COR-L47 (cell line): ENCODE results near the gene ERCC3.

ENCODE experiments used
- DNase-seq: peaks from one replicate; lab custom pipeline; 2025; lab: John Stamatoyannopoulos, UW

ERCC3 gene

GRCh38 chr2:127293748-127294562, at the start of gene ERCC3:
TSS of gene ERCC3 (minus strand) at chr2:127294144. CDS start at chr2:127294081, 63 bp downstream.
- peak; percentile 78 for DNase-seq

GRCh38 chr2:127343277-127343676, 49.3 kb upstream of the ERCC3 start:
- DNase-seq, result no peak

GRCh38 chr2:127342101-127342500, 48.2 kb upstream of the ERCC3 start:
- no peak for DNase-seq

- no peak for DNase-seq
Observed at GRCh38 chr2:127332335-127332734, 38.4 kb upstream of the ERCC3 start.

- DNase-seq, result no peak
Observed at GRCh38 chr2:127330753-127331152, 36.8 kb upstream of the ERCC3 start.

- no peak for DNase-seq
Observed at GRCh38 chr2:127326289-127326945, 32.5 kb upstream of the ERCC3 start.

- peak; percentile 14 for DNase-seq
Observed at GRCh38 chr2:127324635-127325034, 30.7 kb upstream of the ERCC3 start.

- DNase-seq, result no peak
Observed at GRCh38 chr2:127321303-127321702, 27.4 kb upstream of the ERCC3 start.

GRCh38 chr2:127320586-127321275, 26.8 kb upstream of the ERCC3 start:
- no peak for DNase-seq

GRCh38 chr2:127320067-127320466, 26.1 kb upstream of the ERCC3 start:
- no peak for DNase-seq

- no peak for DNase-seq
Observed at GRCh38 chr2:127314193-127314988, 20.4 kb upstream of the ERCC3 start.

- no peak for DNase-seq
Observed at GRCh38 chr2:127313406-127313805, 19.5 kb upstream of the ERCC3 start.

- DNase-seq, result no peak
Observed at GRCh38 chr2:127310980-127311379, 17.0 kb upstream of the ERCC3 start.

- DNase-seq, result no peak
Observed at GRCh38 chr2:127309468-127309867, 15.5 kb upstream of the ERCC3 start.

- DNase-seq, result no peak
Observed at GRCh38 chr2:127308586-127309138, 14.7 kb upstream of the ERCC3 start.

- no peak for DNase-seq
Observed at GRCh38 chr2:127305990-127306585, 12.1 kb upstream of the ERCC3 start.

- DNase-seq, result no peak
Observed at GRCh38 chr2:127302168-127302567, 8.2 kb upstream of the ERCC3 start.

- DNase-seq, result no peak
Observed at GRCh38 chr2:127293386-127293747, 577 bp downstream of the ERCC3 start.

GRCh38 chr2:127288274-127288673, 5.7 kb downstream of the ERCC3 start:
- no peak for DNase-seq

- no peak for DNase-seq
Observed at GRCh38 chr2:127283275-127283674, 10.7 kb downstream of the ERCC3 start.

- DNase-seq, result no peak
Observed at GRCh38 chr2:127280693-127281092, 13.3 kb downstream of the ERCC3 start.
